GM12891 (cell line): ENCODE results near the gene RASL12.

Experiments used
- POLR2A ChIP-seq: IDR thresholded peaks from 2 replicates; pipeline ENCODE4 v1.6.1; 2011; ENCODE audit warnings: low read depth, low read length, control low read depth
- SPI1 ChIP-seq: IDR thresholded peaks from 2 replicates; pipeline ENCODE4 v1.6.1; 2011; ENCODE audit warnings: low read depth, low read length, control low read depth

GRCh38 chr15:65096481-65097385, 28.9 kb upstream of the RASL12 start:
- TF ChIP-seq POLR2A, result no peak
- no peak for TF ChIP-seq SPI1
